DMS153 treated with DMSO at 0.1 percent for 48 hours (cell line): ENCODE results near the gene ZKSCAN4.

Source experiments
- DNase-seq: peaks from one replicate; lab custom pipeline; 2025; ENCODE audit not compliant: unreplicated experiment; lab: John Stamatoyannopoulos, UW

The ZKSCAN4 gene

GRCh38 chr6:28209753-28210535 lies 42.1 kb downstream of the ZKSCAN4 start:
- DNase-seq, result no peak

- no peak for DNase-seq
These were observed 43.9 kb downstream of the ZKSCAN4 start for GRCh38 chr6:28208111-28208659.

GRCh38 chr6:28207510-28208110 lies 44.5 kb downstream of the ZKSCAN4 start:
- DNase-seq, result no peak

- DNase-seq, result no peak
These were observed 45.0 kb downstream of the ZKSCAN4 start for GRCh38 chr6:28206928-28207509.

GRCh38 chr6:28206527-28206926 lies 45.5 kb downstream of the ZKSCAN4 start:
- no peak for DNase-seq

- no peak for DNase-seq
These were observed 46.2 kb downstream of the ZKSCAN4 start for GRCh38 chr6:28205879-28206278.

GRCh38 chr6:28203201-28203600 lies 48.9 kb downstream of the ZKSCAN4 start:
- no peak for DNase-seq

GRCh38 chr6:28200020-28200419 lies 52.0 kb downstream of the ZKSCAN4 start:
- no peak for DNase-seq
